ENCODE data around the gene JAZF1. TPM values are rescaled to one million over a fixed set of nuclear protein-coding genes. Genes with fewer than 3 reads are reported as not detected.

Gene JAZF1
- total and polyA plus RNA-seq, 4 experiments from 2014 or later = 3.7 to 8.3 (median 4.7) TPM

DNA sequence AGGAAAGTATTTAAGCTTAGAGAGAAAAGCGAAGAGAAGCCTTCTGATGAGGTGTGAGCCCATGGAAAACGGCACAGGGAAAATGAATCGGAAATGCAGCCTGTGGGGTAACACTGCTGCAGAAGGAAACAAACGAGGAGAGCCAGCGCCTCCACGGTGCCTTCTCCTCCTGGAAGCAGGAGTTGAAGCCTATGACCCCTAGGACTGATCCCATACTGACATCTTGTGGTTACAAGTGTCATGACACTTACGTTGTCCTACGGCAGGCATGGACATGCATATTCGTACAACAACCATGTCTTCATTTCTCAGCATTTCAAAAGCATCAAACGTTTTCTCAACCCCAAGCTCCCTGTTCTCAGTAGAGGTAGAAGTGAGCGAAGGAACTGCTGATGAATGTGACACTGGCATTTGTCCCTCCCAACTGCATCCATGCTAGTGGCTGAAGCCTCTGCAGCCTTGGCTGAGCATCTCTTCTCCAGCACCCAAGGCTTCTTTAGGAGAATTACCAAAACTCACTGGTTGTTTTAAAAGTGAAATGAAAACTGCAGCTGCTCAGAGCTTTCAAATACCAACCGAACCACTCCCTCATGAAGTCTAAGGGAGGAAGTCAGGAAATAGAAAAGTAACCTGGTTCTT, 160.2 kb downstream of the JAZF1 start:
- ChIA-PET CTCF (ENCODE audit: partially characterized antibody) (interaction anchor here (0.6 to 6.1 kb wide), 34 partner anchors 9 to 825 kb away, joined by 3 to 39 read pairs (median 5); no protein-coding TSS in a partner anchor), POLR2A (ENCODE audit: partially characterized antibody) (no interaction called here)
- Mint-ChIP-seq H3K36me3 (peaks cover 0 to 4% of the 10 kb centered on the region in 2 donors), H3K4me1 (peaks cover 8 to 12% (median 8%) of the 10 kb centered on the region in 4 donors), H3K27me3 (no peaks in the 10 kb centered on the region), H3K4me3 (no peak overlapping the region), H3K27ac (peak overlapping the region in 1 of 7 donors; percentile 12), H3K9me3 (peaks cover 0 to 2% (median 0%) of the 10 kb centered on the region in 8 donors)
- Histone ChIP-seq H3K4me3 (ENCODE audit: low read length in 2 of 2) (no peak overlapping the region), H3K27me3 (ENCODE audit: insufficient read depth, low read length) (no peaks in the 10 kb centered on the region), H3K9me3 (ENCODE audit: control insufficient read depth in 1 of 2, low read length in 2 of 2) (no peaks in the 10 kb centered on the region), H3K36me3 (ENCODE audit: insufficient read depth, low read length) (no peaks in the 10 kb centered on the region), H3K27ac (ENCODE audit: low read depth, low read length) (no peak overlapping the region), H3K4me1 (ENCODE audit: insufficient read depth, low read length) (peaks cover 9% of the 10 kb centered on the region)
- peak in 4 of 5 donors; percentile 44 to 54 (median 50) for DNase-seq
- intact Hi-C loops (cut with micrococcal nuclease) = loop anchor here (1.0 to 10.0 kb wide), 6 partner anchors 206 to 824 kb away; no protein-coding TSS in a partner anchor

DNA sequence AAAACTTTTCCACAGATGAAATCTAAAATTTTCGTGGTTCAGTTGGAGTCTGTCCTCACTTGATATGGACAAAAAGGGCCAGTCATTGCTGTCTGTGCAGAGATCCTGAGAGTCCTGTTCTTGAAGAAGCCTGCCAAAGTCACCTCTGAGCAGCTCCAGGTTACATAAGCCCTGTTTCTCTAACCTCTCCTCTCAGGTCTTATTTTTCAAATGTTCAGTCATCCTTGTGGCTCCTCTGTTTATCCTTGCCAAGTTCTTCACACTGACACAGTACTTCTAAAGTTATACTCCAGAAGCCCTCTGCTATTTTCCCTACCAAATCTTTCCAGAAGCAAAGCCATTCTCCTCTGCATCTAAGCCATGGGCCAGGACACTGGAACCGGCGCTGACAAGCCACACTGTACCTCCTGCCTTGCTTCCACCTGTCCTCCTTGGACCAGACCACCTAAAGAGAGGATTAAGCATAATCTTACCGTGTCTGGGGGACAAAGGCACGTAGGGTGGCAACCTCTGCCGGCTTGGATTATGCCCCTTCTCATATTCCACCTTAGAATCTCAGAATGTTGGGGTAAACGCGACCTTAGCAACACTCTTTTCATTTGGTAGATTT, 161.6 kb downstream of the JAZF1 start:
- DNase-seq = no peak
- Histone ChIP-seq H3K27ac (ENCODE audit: low read depth, low read length) (no peak overlapping the region), H3K9me3 (ENCODE audit: control insufficient read depth in 1 of 2, low read length in 2 of 2) (peaks cover 0 to 3% of the 10 kb centered on the region in 2 donors), H3K4me3 (ENCODE audit: low read length in 2 of 2) (no peak overlapping the region), H3K36me3 (ENCODE audit: insufficient read depth, low read length) (no peaks in the 10 kb centered on the region), H3K4me1 (ENCODE audit: insufficient read depth, low read length) (peaks cover 9% of the 10 kb centered on the region), H3K27me3 (ENCODE audit: insufficient read depth, low read length) (no peaks in the 10 kb centered on the region)
- no peaks in the 10 kb centered on the region for H3K27me3 Mint-ChIP-seq
- no peak overlapping the region for H3K27ac Mint-ChIP-seq
- H3K9me3 Mint-ChIP-seq = peaks cover 2 to 6% (median 3%) of the 10 kb centered on the region in 8 donors
- H3K4me1 Mint-ChIP-seq = peaks cover 7 to 13% (median 10%) of the 10 kb centered on the region in 4 donors
- intact Hi-C loops (cut with micrococcal nuclease) = no loop called here
- H3K4me3 Mint-ChIP-seq = no peak overlapping the region
- ChIA-PET CTCF (ENCODE audit: partially characterized antibody) (interaction anchor here (0.7 to 6.1 kb wide), 13 partner anchors 8 to 824 kb away, joined by 3 to 39 read pairs (median 5); no protein-coding TSS in a partner anchor), POLR2A (ENCODE audit: partially characterized antibody) (no interaction called here)
- H3K36me3 Mint-ChIP-seq = peaks cover 2 to 15% of the 10 kb centered on the region in 2 donors

DNA sequence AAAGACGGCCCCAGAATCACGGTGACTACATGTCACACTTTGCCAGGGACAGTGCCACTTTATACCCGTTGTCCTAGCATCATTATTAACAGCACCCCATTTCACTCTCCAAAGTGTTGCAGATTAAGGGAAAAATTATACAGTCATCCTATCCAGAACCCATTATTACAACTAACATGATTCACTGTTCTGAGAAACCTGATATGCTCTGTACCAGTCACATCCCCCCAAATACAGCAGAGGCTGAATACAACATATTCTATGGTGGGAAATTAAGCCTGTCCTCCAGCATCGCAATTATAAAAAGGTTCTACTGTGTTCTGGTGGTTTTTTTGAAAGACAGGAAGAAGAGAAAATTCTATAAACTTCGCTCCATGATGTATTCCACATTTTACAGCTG, 162.1 kb downstream of the JAZF1 start:
- Histone ChIP-seq H3K4me3 (ENCODE audit: low read length in 2 of 2) (no peak overlapping the region), H3K27me3 (ENCODE audit: insufficient read depth, low read length) (no peaks in the 10 kb centered on the region), H3K36me3 (ENCODE audit: insufficient read depth, low read length) (no peaks in the 10 kb centered on the region), H3K27ac (ENCODE audit: low read depth, low read length) (no peak overlapping the region), H3K9me3 (ENCODE audit: control insufficient read depth in 1 of 2, low read length in 2 of 2) (peaks cover 0 to 3% of the 10 kb centered on the region in 2 donors), H3K4me1 (ENCODE audit: insufficient read depth, low read length) (peaks cover 9% of the 10 kb centered on the region)
- no peaks in the 10 kb centered on the region for H3K27me3 Mint-ChIP-seq
- intact Hi-C loops (cut with micrococcal nuclease) = no loop called here
- ChIA-PET CTCF (ENCODE audit: partially characterized antibody) (interaction anchor here (0.7 kb wide), 1 partner anchor 822 kb away, joined by 3 read pairs; no protein-coding TSS in a partner anchor), POLR2A (ENCODE audit: partially characterized antibody) (no interaction called here)
- peaks cover 2 to 6% (median 3%) of the 10 kb centered on the region in 8 donors for H3K9me3 Mint-ChIP-seq
- H3K27ac Mint-ChIP-seq = no peak overlapping the region
- H3K4me3 Mint-ChIP-seq = no peak overlapping the region
- H3K36me3 Mint-ChIP-seq = peaks cover 2 to 18% of the 10 kb centered on the region in 2 donors
- H3K4me1 Mint-ChIP-seq = peaks cover 7 to 13% (median 10%) of the 10 kb centered on the region in 4 donors
- DNase-seq = no peak

DNA sequence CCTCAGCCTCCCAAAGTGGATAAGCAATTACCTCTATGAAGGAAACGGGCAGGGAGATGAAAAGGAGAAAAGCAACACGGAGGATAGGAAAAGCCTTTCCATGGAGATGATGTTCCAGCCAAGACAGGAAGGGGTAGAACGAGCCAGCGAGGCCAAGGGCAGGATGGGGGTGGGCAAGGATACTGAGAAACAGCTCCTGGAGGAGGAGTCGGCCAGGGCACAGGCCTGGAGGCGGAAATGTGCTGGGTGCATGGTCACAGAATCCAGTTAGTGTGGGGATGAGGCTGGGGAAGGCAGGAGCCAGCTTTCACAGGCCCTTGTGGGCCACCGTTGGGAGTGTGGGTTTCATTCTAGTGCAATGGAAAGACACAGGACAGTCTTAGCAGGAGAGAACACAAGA, 162.6 kb downstream of the JAZF1 start:
- no peak for DNase-seq
- ChIA-PET POLR2A (ENCODE audit: partially characterized antibody) (no interaction called here), CTCF (ENCODE audit: partially characterized antibody) (no interaction called here)
- Histone ChIP-seq H3K4me1 (ENCODE audit: insufficient read depth, low read length) (peaks cover 9% of the 10 kb centered on the region), H3K27ac (ENCODE audit: low read depth, low read length) (no peak overlapping the region), H3K9me3 (ENCODE audit: control insufficient read depth in 1 of 2, low read length in 2 of 2) (peaks cover 0 to 3% of the 10 kb centered on the region in 2 donors), H3K4me3 (ENCODE audit: low read length in 2 of 2) (no peak overlapping the region), H3K36me3 (ENCODE audit: insufficient read depth, low read length) (no peaks in the 10 kb centered on the region), H3K27me3 (ENCODE audit: insufficient read depth, low read length) (no peaks in the 10 kb centered on the region)
- intact Hi-C loops (cut with micrococcal nuclease) = no loop called here
- Mint-ChIP-seq H3K9me3 (peaks cover 2 to 6% (median 3%) of the 10 kb centered on the region in 8 donors), H3K4me3 (no peak overlapping the region), H3K27me3 (no peaks in the 10 kb centered on the region), H3K36me3 (peaks cover 2 to 18% of the 10 kb centered on the region in 2 donors), H3K4me1 (peaks cover 7 to 13% (median 10%) of the 10 kb centered on the region in 4 donors), H3K27ac (no peak overlapping the region)

DNA sequence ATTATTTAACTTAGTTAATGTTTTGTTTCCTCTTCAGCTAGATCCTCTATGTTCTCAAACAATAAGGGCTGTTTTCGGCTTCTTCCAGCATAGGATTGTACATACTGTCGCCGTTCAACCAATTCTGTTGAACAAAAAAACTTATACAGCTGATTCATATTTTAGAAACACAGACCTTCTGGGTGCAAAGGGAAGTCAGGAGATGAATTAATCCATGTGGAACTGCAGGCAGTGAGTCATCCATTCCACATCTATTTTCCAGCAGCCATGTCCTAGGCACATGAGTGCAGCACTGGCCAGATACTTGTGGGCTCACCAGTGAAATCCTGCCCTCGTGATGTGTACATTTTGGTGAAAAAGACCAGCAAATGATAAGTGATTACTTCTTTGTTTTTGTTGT, 163.2 kb downstream of the JAZF1 start:
- Histone ChIP-seq H3K9me3 (ENCODE audit: control insufficient read depth in 1 of 2, low read length in 2 of 2) (peaks cover 0 to 3% of the 10 kb centered on the region in 2 donors), H3K36me3 (ENCODE audit: insufficient read depth, low read length) (no peaks in the 10 kb centered on the region), H3K4me1 (ENCODE audit: insufficient read depth, low read length) (peaks cover 9% of the 10 kb centered on the region), H3K27me3 (ENCODE audit: insufficient read depth, low read length) (no peaks in the 10 kb centered on the region), H3K27ac (ENCODE audit: low read depth, low read length) (no peak overlapping the region), H3K4me3 (ENCODE audit: low read length in 2 of 2) (no peak overlapping the region)
- Mint-ChIP-seq H3K9me3 (peaks cover 2 to 6% (median 3%) of the 10 kb centered on the region in 8 donors), H3K4me1 (peaks cover 7 to 13% (median 10%) of the 10 kb centered on the region in 4 donors), H3K27ac (no peak overlapping the region), H3K36me3 (peaks cover 4 to 18% of the 10 kb centered on the region in 2 donors), H3K4me3 (no peak overlapping the region), H3K27me3 (no peaks in the 10 kb centered on the region)
- intact Hi-C loops (cut with micrococcal nuclease) = no loop called here
- DNase-seq = no peak
- ChIA-PET POLR2A (ENCODE audit: partially characterized antibody) (no interaction called here), CTCF (ENCODE audit: partially characterized antibody) (interaction anchor here (0.6 to 1.2 kb wide), 2 partner anchors 79 to 232 kb away, joined by 3 read pairs; no protein-coding TSS in a partner anchor)

DNA sequence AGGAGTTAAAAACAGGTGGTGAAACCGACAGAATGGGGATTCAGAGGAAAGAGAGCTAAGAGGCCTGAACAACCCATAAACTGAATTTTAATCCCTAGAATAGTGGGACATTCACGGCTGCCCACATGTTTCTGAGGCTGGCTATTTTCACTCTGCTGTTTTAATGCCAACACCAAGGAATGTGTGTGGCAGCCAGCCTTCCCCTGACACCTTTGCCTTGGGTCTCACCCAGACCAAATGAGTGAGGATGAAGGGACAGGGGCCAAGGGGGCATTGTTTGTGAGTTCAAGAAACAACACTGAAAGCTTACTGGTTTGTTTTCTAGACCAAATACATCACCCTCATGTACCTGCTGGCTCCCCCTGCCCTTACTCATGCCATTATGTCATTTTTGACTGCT, 164.3 kb downstream of the JAZF1 start:
- H3K36me3 Mint-ChIP-seq = peaks cover 6 to 18% of the 10 kb centered on the region in 2 donors
- peaks cover 0 to 3% of the 10 kb centered on the region in 2 donors for H3K9me3 ChIP-seq (ENCODE audit: control insufficient read depth in 1 of 2, low read length in 2 of 2)
- H3K4me1 ChIP-seq (ENCODE audit: insufficient read depth, low read length) = peaks cover 9% of the 10 kb centered on the region
- H3K27ac Mint-ChIP-seq = peak overlapping the region in 1 of 7 donors; percentile 17
- CTCF ChIA-PET (ENCODE audit: partially characterized antibody) = interaction anchor here (1.2 to 1.4 kb wide), 2 partner anchors 80 to 820 kb away, joined by 3 to 6 read pairs; no protein-coding TSS in a partner anchor
- H3K27me3 Mint-ChIP-seq = no peaks in the 10 kb centered on the region
- no peak for DNase-seq
- H3K27ac ChIP-seq (ENCODE audit: low read depth, low read length) = no peak overlapping the region
- no peak overlapping the region for H3K4me3 ChIP-seq (ENCODE audit: low read length in 2 of 2)
- H3K9me3 Mint-ChIP-seq = peaks cover 2 to 6% (median 3%) of the 10 kb centered on the region in 8 donors
- intact Hi-C loops (cut with micrococcal nuclease) = no loop called here
- H3K4me1 Mint-ChIP-seq = peaks cover 7 to 13% (median 11%) of the 10 kb centered on the region in 4 donors
- no peak overlapping the region for H3K4me3 Mint-ChIP-seq
- no peaks in the 10 kb centered on the region for H3K27me3 ChIP-seq (ENCODE audit: insufficient read depth, low read length)
- POLR2A ChIA-PET (ENCODE audit: partially characterized antibody) = no interaction called here
- no peaks in the 10 kb centered on the region for H3K36me3 ChIP-seq (ENCODE audit: insufficient read depth, low read length)

DNA sequence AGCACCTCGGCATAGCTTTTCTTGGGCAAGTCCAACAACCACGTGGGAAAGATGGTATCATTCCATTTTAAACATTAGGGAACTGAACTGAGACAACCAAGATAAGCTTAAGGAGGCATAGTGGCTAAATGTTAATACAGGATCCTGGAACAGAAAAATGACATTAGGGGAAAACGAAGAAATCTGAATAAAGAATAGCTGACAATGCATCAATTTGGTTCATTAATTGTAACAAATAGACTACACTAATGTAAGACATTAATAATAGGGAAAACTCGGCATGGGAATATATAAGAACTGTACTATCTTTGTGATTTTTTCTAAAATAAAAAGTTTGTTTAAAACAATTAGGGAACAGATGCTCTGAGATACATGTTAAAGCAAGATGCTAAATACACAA, 165.4 kb downstream of the JAZF1 start:
- intact Hi-C loops (cut with micrococcal nuclease) = no loop called here
- H3K36me3 Mint-ChIP-seq = peaks cover 6 to 18% of the 10 kb centered on the region in 2 donors
- no peak overlapping the region for H3K27ac Mint-ChIP-seq
- H3K4me1 Mint-ChIP-seq = peaks cover 4 to 17% (median 7%) of the 10 kb centered on the region in 4 donors
- peaks cover 3% of the 10 kb centered on the region for H3K4me1 ChIP-seq (ENCODE audit: insufficient read depth, low read length)
- no peak overlapping the region for H3K27ac ChIP-seq (ENCODE audit: low read depth, low read length)
- H3K36me3 ChIP-seq (ENCODE audit: insufficient read depth, low read length) = no peaks in the 10 kb centered on the region
- H3K4me3 Mint-ChIP-seq = no peak overlapping the region
- no peaks in the 10 kb centered on the region for H3K27me3 ChIP-seq (ENCODE audit: insufficient read depth, low read length)
- peaks cover 2 to 6% (median 3%) of the 10 kb centered on the region in 8 donors for H3K9me3 Mint-ChIP-seq
- POLR2A ChIA-PET (ENCODE audit: partially characterized antibody) = no interaction called here
- H3K9me3 ChIP-seq (ENCODE audit: control insufficient read depth in 1 of 2, low read length in 2 of 2) = peaks cover 0 to 3% of the 10 kb centered on the region in 2 donors
- H3K27me3 Mint-ChIP-seq = no peaks in the 10 kb centered on the region
- no peak overlapping the region for H3K4me3 ChIP-seq (ENCODE audit: low read length in 2 of 2)
- CTCF ChIA-PET (ENCODE audit: partially characterized antibody) = interaction anchor here (0.8 to 1.4 kb wide), 2 partner anchors 85 to 819 kb away, joined by 3 to 6 read pairs; no protein-coding TSS in a partner anchor
- no peak for DNase-seq

Data from CD4-positive, alpha-beta memory T cell (primary cell).